Jurkat, Clone E6-1 (cell line): ENCODE data around the gene TMEM134. TPM values are rescaled to one million over a fixed set of nuclear protein-coding genes. Genes with fewer than 3 reads are reported as not detected.
A peak's percentile ranks its signal among the peaks of the same experiment; 100 is the strongest.
"Not testable (repeated sequence)": the region's sequence is repeated elsewhere in the genome, so short reads cannot be mapped to it uniquely, and the experiment has no call there.

Experiments
- DNase-seq: peaks from one replicate; pipeline ENCODE4 v3.0.0-alpha.2; 2011; ENCODE audit warnings: low read depth, low spot score
- H3K4me3 ChIP-seq: 2 replicates; pipeline ENCODE4 v1.5.1; 2011; ENCODE audit warnings: mild to moderate bottlenecking, low read length, control low read depth, moderate library complexity
- polyA plus RNA-seq: library from polyadenylated mRNA; unstranded; fragments of >200 nt; gene quantifications from one replicate; pipeline ENCODE4 v1.2.1, GENCODE V29; 2012; ENCODE audit warnings: missing spikeins; ENCODE audit not compliant: insufficient read length, insufficient read depth

The TMEM134 gene, protein sequence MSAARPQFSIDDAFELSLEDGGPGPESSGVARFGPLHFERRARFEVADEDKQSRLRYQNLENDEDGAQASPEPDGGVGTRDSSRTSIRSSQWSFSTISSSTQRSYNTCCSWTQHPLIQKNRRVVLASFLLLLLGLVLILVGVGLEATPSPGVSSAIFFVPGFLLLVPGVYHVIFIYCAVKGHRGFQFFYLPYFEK
- 60.0 TPM for polyA plus RNA-seq

DNA sequence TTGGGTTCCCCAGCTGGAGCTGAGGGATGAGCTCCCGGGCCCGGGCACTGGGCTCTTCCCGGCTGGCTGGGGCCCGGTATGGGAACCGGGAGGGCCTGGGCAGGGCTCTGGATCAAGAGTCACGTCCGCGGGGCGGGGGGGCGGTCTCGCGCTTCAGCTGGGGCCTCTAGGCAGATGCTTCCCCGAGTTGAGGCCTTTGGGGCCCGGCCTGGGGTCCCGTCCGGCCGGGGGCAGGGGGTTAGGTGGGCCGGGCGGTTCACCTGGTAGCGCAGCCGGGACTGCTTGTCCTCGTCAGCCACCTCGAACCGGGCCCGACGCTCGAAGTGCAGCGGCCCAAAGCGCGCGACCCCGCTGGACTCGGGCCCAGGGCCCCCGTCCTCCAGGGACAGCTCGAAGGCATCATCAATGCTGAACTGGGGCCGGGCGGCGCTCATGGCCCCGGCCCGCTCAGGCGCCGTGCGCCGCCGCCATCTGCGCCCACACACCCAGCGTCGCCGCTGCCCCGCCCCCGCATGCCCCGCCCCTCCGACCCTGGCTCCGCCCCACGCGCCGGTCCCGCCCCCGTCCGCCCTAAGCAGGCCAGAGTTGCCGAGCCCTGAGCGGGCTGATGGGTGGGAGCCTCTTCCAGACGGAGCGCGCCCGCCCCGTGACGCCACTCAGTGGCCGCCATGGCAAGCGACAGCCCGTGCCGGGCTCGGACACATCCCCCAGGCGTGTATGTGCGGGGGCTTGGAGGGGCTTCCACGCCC lies at the start of gene TMEM134:
TMEM134 (minus strand) TSS at position 493 of the 749 bp plus-strand sequence; CDS start at position 434, 59 bp downstream.
- peak within 1 kb of the TSS; percentile 70 for H3K4me3 ChIP-seq
- peak; percentile 87 for DNase-seq

DNA sequence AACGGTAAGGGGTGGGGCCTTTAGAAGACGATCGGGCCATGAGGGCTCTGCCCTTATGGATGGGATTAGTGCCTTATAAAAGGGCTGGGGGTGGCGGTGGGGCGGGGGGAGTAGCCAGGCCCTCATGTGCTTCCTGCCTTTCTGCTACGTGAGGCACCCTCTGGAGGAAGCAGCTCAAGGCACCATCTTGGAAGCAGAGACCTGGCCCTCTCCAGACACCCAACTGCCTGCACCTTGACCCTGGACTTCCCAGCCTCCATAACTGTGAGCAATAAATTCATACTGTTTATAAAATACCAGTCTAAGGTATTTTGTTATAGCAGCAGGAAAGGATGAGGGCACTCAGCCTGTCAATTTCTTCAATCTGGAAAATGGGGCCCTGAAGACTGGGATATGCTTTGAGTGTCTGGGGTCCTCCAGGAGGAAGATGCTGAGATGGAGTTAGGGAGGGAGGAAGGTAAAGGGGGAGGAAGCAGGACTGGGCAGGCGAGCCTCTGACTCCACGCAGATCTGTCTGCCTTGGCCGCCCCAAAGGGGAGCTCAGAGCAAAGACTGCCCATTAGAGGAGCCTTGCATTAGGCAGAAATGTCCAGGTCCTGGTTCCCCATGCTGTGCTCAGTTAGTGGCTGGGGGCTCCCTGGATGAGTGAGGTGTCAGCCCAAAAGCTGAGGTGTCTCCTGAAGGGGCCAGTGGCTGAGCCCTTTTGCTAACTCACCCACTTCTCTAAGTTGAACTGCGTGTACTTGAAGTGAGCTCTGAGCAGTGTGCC lies 48.9 kb upstream of the TMEM134 start:
- DNase-seq, result no peak
- H3K4me3 ChIP-seq, result no peak overlapping the region

GRCh38 chr11:67516806-67517205 lies 47.8 kb upstream of the TMEM134 start:
- DNase-seq, result no peak
- no peak overlapping the region for H3K4me3 ChIP-seq

DNA sequence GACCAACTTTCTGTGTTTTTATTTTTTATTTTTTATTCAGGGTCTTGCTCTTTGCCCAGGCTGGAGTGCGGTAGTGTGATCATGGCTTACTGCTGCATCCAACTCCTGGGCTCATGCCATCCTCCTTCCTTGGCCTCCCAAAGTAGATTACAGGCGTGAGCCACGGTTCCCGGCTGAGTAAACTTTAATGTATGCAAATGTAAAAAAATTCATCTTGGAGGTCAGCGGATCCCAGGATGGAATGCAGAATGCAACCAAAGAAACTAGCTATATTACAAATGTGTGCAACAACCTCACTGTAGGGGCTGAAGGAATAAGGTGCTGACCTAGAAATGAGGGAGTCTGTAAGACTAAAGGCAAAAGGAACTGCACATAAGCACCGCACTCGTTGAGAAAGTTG lies 45.1 kb upstream of the TMEM134 start:
- DNase-seq, result no peak
- H3K4me3 ChIP-seq, result no peak overlapping the region

GRCh38 chr11:67511558-67511957 lies 42.5 kb upstream of the TMEM134 start:
- H3K4me3 ChIP-seq, result not testable (repeated sequence)

GRCh38 chr11:67510023-67510345 lies 40.9 kb upstream of the TMEM134 start:
- no peak overlapping the region for H3K4me3 ChIP-seq
- no peak for DNase-seq

More at GRCh38 chr11:67511558-67511957, 42.5 kb upstream of the TMEM134 start:
- not testable (repeated sequence) for DNase-seq

- peak; percentile 95 for DNase-seq
- peak overlapping the region; percentile 77 for H3K4me3 ChIP-seq
These were observed 39.6 kb upstream of the TMEM134 start for GRCh38 chr11:67508486-67509121.

- DNase-seq, result peak; percentile 98
- peak within 1 kb of the TSS; percentile 77 for H3K4me3 ChIP-seq
These were observed 38.9 kb upstream of the TMEM134 start, which contains the start of gene CDK2AP2 for GRCh38 chr11:67507864-67508485. TSS of gene CDK2AP2 (minus strand) at chr11:67508162. CDS start at chr11:67508082, 80 bp downstream.

- H3K4me3 ChIP-seq, result peak overlapping the region; percentile 77
- peak; percentile 52 for DNase-seq
These were observed 38.3 kb upstream of the TMEM134 start for GRCh38 chr11:67507242-67507863.

GRCh38 chr11:67506426-67507051 lies 37.5 kb upstream of the TMEM134 start:
- DNase-seq, result no peak
- no peak overlapping the region for H3K4me3 ChIP-seq

GRCh38 chr11:67505605-67506396 lies 36.8 kb upstream of the TMEM134 start:
- peak overlapping the region; percentile 83 for H3K4me3 ChIP-seq
- peak; percentile 75 for DNase-seq

- H3K4me3 ChIP-seq, result peak within 1 kb of the TSS; percentile 83
- DNase-seq, result peak; percentile 23
These were observed 36.0 kb upstream of the TMEM134 start, which contains the start of gene PITPNM1 for GRCh38 chr11:67504950-67505581. TSS of gene PITPNM1 (minus strand) at chr11:67505363. CDS start at chr11:67504180, 1,183 bp downstream.

DNA sequence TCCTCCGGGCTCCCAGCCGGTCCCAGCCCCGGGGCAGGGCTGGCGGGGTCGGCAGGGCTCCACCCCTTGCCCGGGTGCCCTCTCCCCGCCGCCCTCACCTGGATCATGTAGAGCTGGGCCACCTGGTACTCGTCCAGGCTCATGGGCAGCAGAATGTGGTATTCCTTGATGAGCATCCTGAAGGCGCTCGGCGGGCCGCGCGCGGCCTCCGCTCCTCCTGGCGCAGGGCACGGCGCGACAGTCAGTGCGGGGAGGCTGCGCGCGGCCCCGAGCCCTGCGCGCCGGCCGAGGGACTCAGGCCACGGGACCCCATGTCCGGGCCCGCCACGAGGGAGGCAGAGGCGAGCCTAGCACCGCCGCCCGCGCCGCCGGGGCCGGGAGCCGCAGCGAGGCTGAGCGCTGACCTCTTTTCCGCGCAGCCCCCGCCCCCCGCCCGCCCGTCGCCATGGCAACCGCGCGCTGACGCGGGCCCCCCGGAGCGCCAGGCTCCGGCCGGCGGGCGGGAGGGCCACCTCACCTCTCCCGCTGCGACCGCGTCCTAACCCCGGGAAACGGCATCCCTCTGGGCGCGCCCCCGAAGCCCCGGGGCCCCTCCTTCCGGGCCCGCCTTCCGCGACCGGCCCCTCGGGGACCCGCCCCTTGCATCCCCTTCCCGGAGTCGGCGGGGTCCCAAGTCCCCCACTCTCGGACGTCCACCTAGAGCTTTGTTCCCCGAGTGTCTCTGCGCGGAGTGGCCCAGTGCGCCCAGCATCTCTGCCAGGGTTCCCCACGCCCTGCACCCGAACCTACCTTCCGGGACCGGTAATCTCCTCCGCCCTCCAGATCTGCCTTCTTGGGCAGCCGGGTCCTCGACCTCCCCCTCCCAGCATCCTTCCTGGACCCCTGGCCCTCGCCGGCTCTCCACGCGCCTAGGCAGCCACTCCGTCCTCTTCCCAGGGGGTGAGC lies 35.2 kb upstream of the TMEM134 start:
- peak overlapping the region; percentile 83 for H3K4me3 ChIP-seq
- no peak for DNase-seq

DNA sequence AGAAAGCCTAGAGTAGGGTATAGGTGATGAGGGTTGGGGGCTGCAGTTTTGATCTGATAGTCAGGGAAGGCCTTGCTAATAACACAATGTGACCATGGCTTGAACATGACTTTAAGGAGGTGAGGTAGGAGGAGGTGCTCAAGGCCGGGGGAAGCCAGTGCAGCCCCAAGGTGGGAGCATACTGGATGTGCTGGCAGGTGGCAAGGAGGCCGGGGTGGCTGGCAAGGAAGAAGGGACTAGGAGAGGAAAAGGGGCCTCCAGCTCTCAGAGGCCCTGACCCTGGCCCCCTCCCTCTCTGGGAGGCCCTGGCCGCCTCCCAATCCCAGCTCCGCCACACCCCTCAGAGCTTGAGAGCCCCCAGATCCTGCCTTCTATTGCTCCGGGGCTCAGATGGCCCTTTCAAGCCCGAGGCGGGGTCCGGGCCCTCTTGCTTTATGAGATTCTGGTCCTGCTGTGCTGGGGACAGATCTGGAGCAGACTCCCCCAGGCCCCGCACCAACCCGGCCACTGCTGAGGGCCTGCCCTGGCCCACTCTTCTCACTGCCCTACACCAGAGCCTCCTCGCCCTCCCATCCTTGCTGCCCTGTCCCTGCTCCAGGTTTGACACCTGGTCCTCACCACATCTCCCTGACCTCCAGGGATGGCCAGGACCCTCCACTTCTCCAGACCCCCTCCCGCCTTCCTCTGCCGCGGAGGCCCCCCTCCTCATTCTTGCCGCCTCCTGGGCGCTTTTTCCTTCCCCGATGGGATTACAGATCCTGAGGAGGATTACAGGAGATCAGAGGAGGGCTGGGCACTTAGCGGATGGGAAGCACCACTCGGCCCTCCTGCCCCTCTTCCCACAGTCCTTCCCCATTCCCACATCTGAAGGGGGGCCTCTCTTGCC lies 34.3 kb upstream of the TMEM134 start:
- no peak for DNase-seq
- H3K4me3 ChIP-seq, result no peak overlapping the region
